ENCODE data around the gene CORO1C. TPM values are rescaled to one million over a fixed set of nuclear protein-coding genes. Genes with fewer than 3 reads are reported as not detected.

The CORO1C gene
- total RNA-seq = 127 TPM

DNA sequence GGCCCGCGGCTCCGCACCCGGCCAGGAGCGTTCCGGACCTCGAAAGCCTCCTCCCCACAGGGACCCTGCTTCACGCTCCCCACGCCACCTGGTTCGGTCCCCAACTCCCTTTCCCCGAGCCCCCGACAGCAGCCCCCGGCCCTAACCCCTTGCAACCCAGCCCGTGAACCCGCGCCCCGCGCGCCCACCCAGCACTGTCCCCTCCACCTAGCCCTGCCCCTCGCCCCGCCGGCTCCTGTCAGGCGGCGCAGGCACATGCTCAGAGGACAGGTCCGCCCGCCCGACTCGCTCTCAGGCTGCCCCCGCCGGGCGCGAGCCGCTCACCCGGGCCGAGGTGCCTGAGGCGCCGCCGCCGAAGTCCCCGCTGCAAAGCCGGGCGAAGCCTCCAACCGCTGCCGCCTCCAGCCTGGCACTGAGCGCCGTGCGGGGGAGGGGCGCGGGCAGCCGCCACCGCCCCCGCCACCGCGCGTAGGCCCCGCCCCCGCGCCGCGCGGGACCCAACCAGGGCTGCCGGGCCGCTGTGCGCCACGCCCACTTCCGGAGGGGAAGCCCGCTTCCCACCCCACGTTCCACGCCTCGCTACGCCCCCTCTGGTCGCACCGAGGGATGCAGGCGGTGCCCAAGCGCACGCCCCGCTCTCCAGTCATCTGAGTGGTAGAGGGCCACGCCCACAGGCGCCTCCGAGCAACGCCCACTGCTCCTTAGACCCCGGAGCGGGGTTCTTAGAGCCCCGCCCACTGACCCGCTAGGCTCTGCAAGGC is at the start of gene CORO1C:
Gene CORO1C, minus strand, starts transcription at position 414 of the 761 bp plus-strand sequence. CDS start 30,200 bp downstream, outside the sequence.

GRCh38 chr12:108633534-108634248 is 97.6 kb downstream of the CORO1C start, which contains the start of gene SELPLG:
Gene SELPLG, minus strand, starts transcription at chr12:108633894. Its CDS starts 9,587 bp downstream, at chr12:108624307.

GRCh38 chr12:108597559-108598471 is 133.5 kb downstream of the CORO1C start, which contains the start of gene TMEM119:
Gene TMEM119, minus strand, starts transcription at chr12:108598084. Its CDS starts 5,701 bp downstream, at chr12:108592383.

Other genes starting within 250 kb of the CORO1C start
- gene FICD, start 216.2 kb downstream of the CORO1C start, total RNA-seq = 4.7 TPM
- gene SART3, start 170.3 kb downstream of the CORO1C start, total RNA-seq = 131 TPM
- gene ISCU, start 168.9 kb downstream of the CORO1C start, total RNA-seq = 78.6 TPM
- gene TMEM119, start 133.4 kb downstream of the CORO1C start, total RNA-seq = 51.7 TPM
- gene SELPLG, start 97.6 kb downstream of the CORO1C start, total RNA-seq = 2.9 TPM
- 21.7 TPM for gene SSH1, start 126.1 kb upstream of the CORO1C start, total RNA-seq
- gene DAO, start 148.6 kb upstream of the CORO1C start, total RNA-seq = not detected

Measured in camera-type eye (tissue), 1 donor.